ENCODE data around the gene WDR33. TPM values are rescaled to one million over a fixed set of nuclear protein-coding genes. Genes with fewer than 3 reads are reported as not detected.

The WDR33 gene
- total and polyA plus RNA-seq, 2 experiments from 2014 or later, result 40.3 to 44.4 TPM

GRCh38 chr2:127704641-127705390 lies 106.2 kb downstream of the WDR33 start:
- H3K4me3 ChIP-seq, result no peak overlapping the region
- peaks cover 10% of the 10 kb centered on the region for H3K4me1 ChIP-seq (ENCODE audit: low read depth)
- no peaks in the 10 kb centered on the region for H3K9me3 ChIP-seq (ENCODE audit: low read depth)
- peaks cover 19% of the 10 kb centered on the region for H3K36me3 ChIP-seq
- no peak overlapping the region for H3K27ac ChIP-seq
- DNase-seq (ENCODE audit: low read depth in 1 of 2, low spot score in 1 of 2), result peak in 1 of 2 donors; percentile 35
- no peak for TF ChIP-seq CTCF (IDR thresholded peaks at IDR 0.05; ENCODE audit: low read depth, low read length)
- H3K27me3 ChIP-seq, result no peaks in the 10 kb centered on the region

GRCh38 chr2:127703282-127703681 lies 107.7 kb downstream of the WDR33 start:
- no peak for TF ChIP-seq CTCF (IDR thresholded peaks at IDR 0.05; ENCODE audit: low read depth, low read length)
- Histone ChIP-seq H3K36me3 (peaks cover 4% of the 10 kb centered on the region), H3K27ac (no peak overlapping the region), H3K9me3 (ENCODE audit: low read depth) (no peaks in the 10 kb centered on the region), H3K27me3 (no peaks in the 10 kb centered on the region), H3K4me3 (no peak overlapping the region), H3K4me1 (ENCODE audit: low read depth) (peaks cover 10% of the 10 kb centered on the region)
- no peak for DNase-seq (ENCODE audit: low read depth in 1 of 2, low spot score in 1 of 2)

- Histone ChIP-seq H3K27ac (peak overlapping the region; percentile 96), H3K36me3 (peaks cover 3% of the 10 kb centered on the region), H3K27me3 (no peaks in the 10 kb centered on the region), H3K9me3 (ENCODE audit: low read depth) (no peaks in the 10 kb centered on the region), H3K4me1 (ENCODE audit: low read depth) (peaks cover 10% of the 10 kb centered on the region), H3K4me3 (peak overlapping the region; percentile 50)
- TF ChIP-seq CTCF (IDR thresholded peaks at IDR 0.05; ENCODE audit: low read depth, low read length), result no peak
- no peak for DNase-seq (ENCODE audit: low read depth in 1 of 2, low spot score in 1 of 2)
Observed at GRCh38 chr2:127702395-127703009, 108.5 kb downstream of the WDR33 start.

GRCh38 chr2:127701651-127702394 lies 109.1 kb downstream of the WDR33 start:
- no peaks in the 10 kb centered on the region for H3K27me3 ChIP-seq
- peaks cover 3% of the 10 kb centered on the region for H3K36me3 ChIP-seq
- H3K4me3 ChIP-seq, result peak overlapping the region; percentile 50
- H3K27ac ChIP-seq, result peak overlapping the region; percentile 96
- peak; percentile 80 to 85 for DNase-seq (ENCODE audit: low read depth in 1 of 2, low spot score in 1 of 2)
- peak; percentile 18 for TF ChIP-seq CTCF (IDR thresholded peaks at IDR 0.05; ENCODE audit: low read depth, low read length)
- H3K9me3 ChIP-seq (ENCODE audit: low read depth), result no peaks in the 10 kb centered on the region
- peaks cover 10% of the 10 kb centered on the region for H3K4me1 ChIP-seq (ENCODE audit: low read depth)

GRCh38 chr2:127701193-127701650 lies 109.7 kb downstream of the WDR33 start, which contains the start of gene SFT2D3:
SFT2D3 (plus strand) TSS chr2:127701497; CDS start chr2:127701529, 32 bp downstream.
- Histone ChIP-seq H3K4me1 (ENCODE audit: low read depth) (peaks cover 10% of the 10 kb centered on the region), H3K36me3 (peaks cover 3% of the 10 kb centered on the region), H3K27me3 (no peaks in the 10 kb centered on the region), H3K9me3 (ENCODE audit: low read depth) (no peaks in the 10 kb centered on the region), H3K4me3 (peak within 1 kb of the TSS; percentile 50), H3K27ac (peak within 1 kb of the TSS; percentile 96)
- TF ChIP-seq CTCF (IDR thresholded peaks at IDR 0.05; ENCODE audit: low read depth, low read length), result no peak
- peak; percentile 92 to 95 for DNase-seq (ENCODE audit: low read depth in 1 of 2, low spot score in 1 of 2)
